Fibroblast of lung (primary cell): ENCODE data around the gene ZNF451.

Experiments
- EZH2 ChIP-seq: IDR thresholded peaks from 2 replicates; pipeline ENCODE4 v1.5.1; 2012; ENCODE audit warnings: low read length, control low read depth, mild to moderate bottlenecking; ENCODE audit errors: missing control alignments
- TF ChIP-seq, protein P1 (sequence below), 2 donors: IDR thresholded peaks in 1 of 2; conservative IDR thresholded peaks in 1 of 2; 1 replicate in 1 of 2; 2 replicates in 1 of 2; pipeline ENCODE4 v1.5.1; 2011 to 2012; ENCODE audit warnings: low read length in 2 of 2, control low read depth in 1 of 2, inconsistent platforms in 1 of 2, low read depth in 1 of 2, mild to moderate bottlenecking in 1 of 2

GRCh38 chr6:57163956-57164355 is 74.0 kb downstream of the ZNF451 start:
- TF ChIP-seq, protein P1, sequence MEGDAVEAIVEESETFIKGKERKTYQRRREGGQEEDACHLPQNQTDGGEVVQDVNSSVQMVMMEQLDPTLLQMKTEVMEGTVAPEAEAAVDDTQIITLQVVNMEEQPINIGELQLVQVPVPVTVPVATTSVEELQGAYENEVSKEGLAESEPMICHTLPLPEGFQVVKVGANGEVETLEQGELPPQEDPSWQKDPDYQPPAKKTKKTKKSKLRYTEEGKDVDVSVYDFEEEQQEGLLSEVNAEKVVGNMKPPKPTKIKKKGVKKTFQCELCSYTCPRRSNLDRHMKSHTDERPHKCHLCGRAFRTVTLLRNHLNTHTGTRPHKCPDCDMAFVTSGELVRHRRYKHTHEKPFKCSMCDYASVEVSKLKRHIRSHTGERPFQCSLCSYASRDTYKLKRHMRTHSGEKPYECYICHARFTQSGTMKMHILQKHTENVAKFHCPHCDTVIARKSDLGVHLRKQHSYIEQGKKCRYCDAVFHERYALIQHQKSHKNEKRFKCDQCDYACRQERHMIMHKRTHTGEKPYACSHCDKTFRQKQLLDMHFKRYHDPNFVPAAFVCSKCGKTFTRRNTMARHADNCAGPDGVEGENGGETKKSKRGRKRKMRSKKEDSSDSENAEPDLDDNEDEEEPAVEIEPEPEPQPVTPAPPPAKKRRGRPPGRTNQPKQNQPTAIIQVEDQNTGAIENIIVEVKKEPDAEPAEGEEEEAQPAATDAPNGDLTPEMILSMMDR (conservative IDR thresholded peaks at IDR 0.05 in 1 of 2, IDR thresholded peaks at IDR 0.05 in 1 of 2; ENCODE audit: low read depth in 1 of 2, low read length in 2 of 2): no peak
- TF ChIP-seq EZH2: no peak
